SK-N-SH (cell line): ENCODE data around the gene CRACR2B. TPM values are rescaled to one million over a fixed set of nuclear protein-coding genes. Genes with fewer than 3 reads are reported as not detected.

ENCODE experiments used
- CTCF ChIA-PET: fragments of 300-600, 350-600 bp; formaldehyde crosslinking; extraction: SDS; loops from one replicate; lab custom pipeline; 2021; lab: Yijun Ruan, JAX
- POLR2A ChIA-PET: fragments of 350-600 bp; sonication (Branson Sonifier 250); formaldehyde crosslinking; extraction: SDS; loops from one replicate; lab custom pipeline; 2020; ENCODE audit warnings: antibody characterized with exemption, inconsistent platforms; lab: Yijun Ruan, JAX
- DNase-seq: peaks from one replicate; pipeline ENCODE4 v3.0.0; 2012
- H2AFZ ChIP-seq: fragments of 200-600 bp; sonication (generic); 2 replicates; pipeline ENCODE4 v1.8.1; 2016; ENCODE audit warnings: antibody characterized with exemption, mild to moderate bottlenecking, low read depth
- H3F3A ChIP-seq: fragments of 200-600 bp; sonication (generic); replicated peaks from 2 replicates; pipeline ENCODE3; 2016; ENCODE audit warnings: antibody characterized with exemption, mild to moderate bottlenecking; ENCODE audit not compliant: insufficient read depth
- H3K27ac ChIP-seq, 2 experiments: fragments of 200-500 bp in 1 of 2; fragments of 200-600 bp in 1 of 2; sonication (Bioruptor generic) in 1 of 2; sonication (generic), shearing (Covaris generic) in 1 of 2; 2 replicates each; pipeline versions ENCODE4 v1.5.1 to v1.6.1; 2014 to 2016; ENCODE audit warnings: low read depth in 2 of 2, inconsistent platforms in 1 of 2, low read length in 1 of 2, mild to moderate bottlenecking in 1 of 2, mixed read lengths in 1 of 2
- H3K27me3 ChIP-seq: fragments of 200-600 bp; sonication (generic), shearing (Covaris generic); 2 replicates; pipeline ENCODE4 v1.6.1; 2016; ENCODE audit warnings: mixed run types; ENCODE audit not compliant: insufficient read depth
- H3K36me3 ChIP-seq, 2 experiments: fragments of 200-500 bp in 1 of 2; fragments of 200-600 bp in 1 of 2; sonication (Bioruptor generic) in 1 of 2; sonication (generic) in 1 of 2; replicated peaks in 1 of 2; 2 replicates each; pipeline versions ENCODE3 to v1.5.1; 2014 to 2016; ENCODE audit warnings: low read length in 1 of 2, mild to moderate bottlenecking in 1 of 2; ENCODE audit not compliant: insufficient read depth in 2 of 2, control insufficient read depth in 1 of 2
- H3K4me1 ChIP-seq, 2 experiments: fragments of 200-500 bp in 1 of 2; fragments of 200-600 bp in 1 of 2; sonication (Bioruptor generic) in 1 of 2; sonication (generic), shearing (Covaris generic) in 1 of 2; 2 replicates each; pipeline versions ENCODE4 v1.5.1 to v1.6.1; 2014 to 2016; ENCODE audit warnings: low read depth in 1 of 2, low read length in 1 of 2, mixed run types in 1 of 2; ENCODE audit not compliant: insufficient read depth in 2 of 2, control insufficient read depth in 1 of 2
- H3K4me2 ChIP-seq: fragments of 200-600 bp; sonication (generic), shearing (Covaris generic); 2 replicates; pipeline ENCODE4 v1.6.1; 2017; ENCODE audit warnings: mixed run types
- H3K4me3 ChIP-seq, 2 experiments: fragments of 200-500 bp in 1 of 2; fragments of 200-600 bp in 1 of 2; sonication (Bioruptor generic) in 1 of 2; sonication (generic), shearing (Covaris generic) in 1 of 2; 2 replicates each; pipeline versions ENCODE4 v1.5.1 to v1.8.1; 2014 to 2016; ENCODE audit warnings: low read depth in 2 of 2, inconsistent platforms in 1 of 2, low read length in 1 of 2, mild to moderate bottlenecking in 1 of 2, mixed read lengths in 1 of 2, moderate library complexity in 1 of 2
- H3K79me2 ChIP-seq: fragments of 200-600 bp; sonication (generic); 2 replicates; pipeline ENCODE4 v1.8.1; 2017; ENCODE audit warnings: mild to moderate bottlenecking; ENCODE audit not compliant: insufficient read depth
- H3K9ac ChIP-seq: fragments of 200-600 bp; sonication (generic); 2 replicates; pipeline ENCODE4 v1.6.1; 2017; ENCODE audit warnings: mixed run types
- H3K9me2 ChIP-seq: fragments of 200-600 bp; sonication (generic); 2 replicates; pipeline ENCODE4 v1.6.1; 2017; ENCODE audit warnings: mixed run types
- H3K9me3 ChIP-seq: fragments of 200-600 bp; sonication (generic); 2 replicates; pipeline ENCODE4 v1.6.1; 2017; ENCODE audit warnings: mixed run types, mild to moderate bottlenecking, moderate library complexity
- H4K20me1 ChIP-seq: fragments of 200-600 bp; sonication (generic); 2 replicates; pipeline ENCODE4 v1.6.1; 2017; ENCODE audit warnings: mild to moderate bottlenecking, mixed run types; ENCODE audit not compliant: insufficient read depth
- ELF1 ChIP-seq: IDR thresholded peaks from 2 replicates; pipeline ENCODE4 v1.4.0; 2012
- EP300 ChIP-seq, 2 experiments: IDR thresholded peaks; 2 replicates each; pipeline versions ENCODE4 v1.4.0 to v1.6.1; 2012; ENCODE audit warnings: borderline replicate concordance in 1 of 2, low read depth in 1 of 2, low read length in 1 of 2
- FOSL2 ChIP-seq: IDR thresholded peaks from 2 replicates; pipeline ENCODE4 v1.4.0; 2012; ENCODE audit warnings: low read depth, mild to moderate bottlenecking, moderate library complexity, borderline replicate concordance
- FOXJ3 ChIP-seq: sonication (generic); formaldehyde crosslinking; IDR thresholded peaks from 2 replicates; pipeline ENCODE4 v1.5.1; 2020; ENCODE audit warnings: mild to moderate bottlenecking, missing genetic modification reagents
- GABPA ChIP-seq: IDR thresholded peaks from 2 replicates; pipeline ENCODE4 v1.4.0; 2012; ENCODE audit warnings: low read depth, mild to moderate bottlenecking
- JUND ChIP-seq: IDR thresholded peaks from 2 replicates; pipeline ENCODE4 v1.4.0; 2012
- MXI1 ChIP-seq: IDR thresholded peaks from 2 replicates; pipeline ENCODE4 v1.6.1; 2012; ENCODE audit warnings: mild to moderate bottlenecking, low read depth, low read length, improper control_type of control experiment
- NFIC ChIP-seq: IDR thresholded peaks from 2 replicates; pipeline ENCODE4 v1.4.0; 2012; ENCODE audit warnings: borderline replicate concordance
- RAD21 ChIP-seq: IDR thresholded peaks from 2 replicates; pipeline ENCODE4 v1.6.1; 2012; ENCODE audit warnings: mild to moderate bottlenecking, low read length
- RFX5 ChIP-seq: IDR thresholded peaks from 2 replicates; pipeline ENCODE4 v1.6.1; 2012; ENCODE audit warnings: mild to moderate bottlenecking, improper control_type of control experiment, low read length
- SMC3 ChIP-seq: IDR thresholded peaks from 2 replicates; pipeline ENCODE4 v1.6.1; 2012; ENCODE audit warnings: low read depth, low read length, improper control_type of control experiment
- TAF1 ChIP-seq: IDR thresholded peaks from 2 replicates; pipeline ENCODE4 v1.6.1; 2012; ENCODE audit warnings: low read depth, mild to moderate bottlenecking, low read length, moderate library complexity, borderline replicate concordance
- TCF12 ChIP-seq: IDR thresholded peaks from 2 replicates; pipeline ENCODE4 v1.4.0; 2012
- USF2 ChIP-seq: fragments of 150-350 bp; IDR thresholded peaks from 2 replicates; pipeline ENCODE4 v1.6.1; 2017; ENCODE audit warnings: antibody characterized with exemption, low read length, low read depth, borderline replicate concordance
- YY1 ChIP-seq: IDR thresholded peaks from 2 replicates; pipeline ENCODE4 v1.4.0; 2012; ENCODE audit warnings: low read depth, mild to moderate bottlenecking
- WGBS: methylation state at CpG from one replicate; pipeline ENCODE4 v1.1.6; 2017; ENCODE audit warnings: low lambda C conversion rate; 5-methylcytosine and 5-hydroxymethylcytosine counted together
- polyA plus RNA-seq, 3 experiments: library from polyadenylated mRNA; depleted of rRNA; stranded (reverse); fragments of >200 nt; gene quantifications; 2 replicates each; pipeline ENCODE4 v1.2.3, GENCODE V29; 2012
- TF ChIP-seq, protein P1 (sequence below): fragments of 200-600 bp; sonication (generic); IDR thresholded peaks from 2 replicates; pipeline ENCODE4 v1.6.1; 2017; ENCODE audit warnings: antibody characterized with exemption, mild to moderate bottlenecking, moderate library complexity
- TF ChIP-seq, protein P2 (sequence below): IDR thresholded peaks from 2 replicates; pipeline ENCODE4 v1.4.0; 2012; ENCODE audit warnings: low read depth, borderline replicate concordance

CRACR2B gene
- polyA plus RNA-seq, 1 of the 3 experiments (the other 2 are of a cell fraction) = 1.1 TPM

GRCh38 chr11:853682-854448, 26.1 kb downstream of the CRACR2B start:
- H3K9me3 ChIP-seq = no peaks in the 10 kb centered on the region
- H4K20me1 ChIP-seq = peaks cover 84% of the 10 kb centered on the region
- 97% methylated on average over 12 of the region's 27 CpGs for WGBS
- peaks cover 22% of the 10 kb centered on the region; the same call in 1 of the 2 replicates for H3K79me2 ChIP-seq
- H3K9ac ChIP-seq = no peak overlapping the region
- H3K4me2 ChIP-seq = no peak overlapping the region
- no peak overlapping the region; a peak in 1 of 4 replicates for H3K27ac ChIP-seq
- no peak for DNase-seq
- no peak for TF ChIP-seq TCF12
- no peak for TF ChIP-seq NFIC
- TF ChIP-seq RFX5 = no peak
- TF ChIP-seq ELF1 = no peak
- TF ChIP-seq GABPA = no peak
- TF ChIP-seq SMC3 = no peak
- no peak for TF ChIP-seq MXI1
- TF ChIP-seq USF2 = no peak
- TF ChIP-seq FOXJ3 (CRISPR knock-in tag) = no peak
- TF ChIP-seq JUND = no peak
- no peak for TF ChIP-seq FOSL2
- TF ChIP-seq RAD21 = no peak
- TF ChIP-seq, protein P1, sequence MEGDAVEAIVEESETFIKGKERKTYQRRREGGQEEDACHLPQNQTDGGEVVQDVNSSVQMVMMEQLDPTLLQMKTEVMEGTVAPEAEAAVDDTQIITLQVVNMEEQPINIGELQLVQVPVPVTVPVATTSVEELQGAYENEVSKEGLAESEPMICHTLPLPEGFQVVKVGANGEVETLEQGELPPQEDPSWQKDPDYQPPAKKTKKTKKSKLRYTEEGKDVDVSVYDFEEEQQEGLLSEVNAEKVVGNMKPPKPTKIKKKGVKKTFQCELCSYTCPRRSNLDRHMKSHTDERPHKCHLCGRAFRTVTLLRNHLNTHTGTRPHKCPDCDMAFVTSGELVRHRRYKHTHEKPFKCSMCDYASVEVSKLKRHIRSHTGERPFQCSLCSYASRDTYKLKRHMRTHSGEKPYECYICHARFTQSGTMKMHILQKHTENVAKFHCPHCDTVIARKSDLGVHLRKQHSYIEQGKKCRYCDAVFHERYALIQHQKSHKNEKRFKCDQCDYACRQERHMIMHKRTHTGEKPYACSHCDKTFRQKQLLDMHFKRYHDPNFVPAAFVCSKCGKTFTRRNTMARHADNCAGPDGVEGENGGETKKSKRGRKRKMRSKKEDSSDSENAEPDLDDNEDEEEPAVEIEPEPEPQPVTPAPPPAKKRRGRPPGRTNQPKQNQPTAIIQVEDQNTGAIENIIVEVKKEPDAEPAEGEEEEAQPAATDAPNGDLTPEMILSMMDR = no peak
- no peak overlapping the region for H2AFZ ChIP-seq
- peaks cover 3 to 67% of the 10 kb centered on the region in 2 experiments; a peak in 3 of 4 replicates for H3K4me1 ChIP-seq
- no peaks in the 10 kb centered on the region for H3K9me2 ChIP-seq
- ChIA-PET CTCF (interaction anchor here (1.0 to 1.6 kb wide), 3 partner anchors 10 to 200 kb away, joined by 3 to 4 read pairs (median 4); no protein-coding TSS in a partner anchor), POLR2A (no interaction called here)
- H3K27me3 ChIP-seq = no peaks in the 10 kb centered on the region
- no peaks in the 10 kb centered on the region for H3K36me3 ChIP-seq
- H3K4me3 ChIP-seq = no peak overlapping the region
- H3F3A ChIP-seq = no peaks in the 10 kb centered on the region

- Histone ChIP-seq H3K79me2 (peaks cover 16% of the 10 kb centered on the region; the same call in 1 of the 2 replicates), H3K4me1 (peaks cover 4 to 68% of the 10 kb centered on the region in 2 experiments; a peak in 2 of 4 replicates), H3K4me2 (no peak overlapping the region), H3K9ac (no peak overlapping the region), H3K4me3 (no peak overlapping the region), H3K9me3 (no peaks in the 10 kb centered on the region), H2AFZ (no peak overlapping the region), H3K27ac (peak overlapping the region in 1 of 2 experiments; percentile 89; a peak in 2 of 4 replicates), H3K27me3 (no peaks in the 10 kb centered on the region), H4K20me1 (peaks cover 84% of the 10 kb centered on the region), H3F3A (no peaks in the 10 kb centered on the region), H3K9me2 (no peaks in the 10 kb centered on the region), H3K36me3 (no peaks in the 10 kb centered on the region)
- CTCF ChIA-PET = interaction anchor here (0.7 to 1.6 kb wide), 6 partner anchors 10 to 200 kb away, joined by 3 to 4 read pairs (median 3); partner anchors contain the start of gene PNPLA2
- WGBS = 97% methylated on average over 15 of the region's 20 CpGs
- POLR2A ChIA-PET = interaction anchor here (2.7 kb wide), 1 partner anchor 13 kb away, joined by 13 read pairs; the partner anchor contains the start of genes POLR2L and TSPAN4
- no peak for TF ChIP-seq JUND
- no peak for TF ChIP-seq EP300 (IDR thresholded peaks at IDR 0.05; ENCODE audit: borderline replicate concordance in 1 of 2, low read depth in 1 of 2, low read length in 1 of 2)
- no peak for TF ChIP-seq YY1
- TF ChIP-seq, protein P2, sequence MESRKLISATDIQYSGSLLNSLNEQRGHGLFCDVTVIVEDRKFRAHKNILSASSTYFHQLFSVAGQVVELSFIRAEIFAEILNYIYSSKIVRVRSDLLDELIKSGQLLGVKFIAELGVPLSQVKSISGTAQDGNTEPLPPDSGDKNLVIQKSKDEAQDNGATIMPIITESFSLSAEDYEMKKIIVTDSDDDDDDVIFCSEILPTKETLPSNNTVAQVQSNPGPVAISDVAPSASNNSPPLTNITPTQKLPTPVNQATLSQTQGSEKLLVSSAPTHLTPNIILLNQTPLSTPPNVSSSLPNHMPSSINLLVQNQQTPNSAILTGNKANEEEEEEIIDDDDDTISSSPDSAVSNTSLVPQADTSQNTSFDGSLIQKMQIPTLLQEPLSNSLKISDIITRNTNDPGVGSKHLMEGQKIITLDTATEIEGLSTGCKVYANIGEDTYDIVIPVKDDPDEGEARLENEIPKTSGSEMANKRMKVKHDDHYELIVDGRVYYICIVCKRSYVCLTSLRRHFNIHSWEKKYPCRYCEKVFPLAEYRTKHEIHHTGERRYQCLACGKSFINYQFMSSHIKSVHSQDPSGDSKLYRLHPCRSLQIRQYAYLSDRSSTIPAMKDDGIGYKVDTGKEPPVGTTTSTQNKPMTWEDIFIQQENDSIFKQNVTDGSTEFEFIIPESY = no peak
- no peak for TF ChIP-seq TAF1
- no peak for DNase-seq
These were observed 27.0 kb downstream of the CRACR2B start for GRCh38 chr11:854601-855329.
